Astrocyte (in vitro differentiated cells and primary cell): ENCODE measurements around the gene PAK2.

ENCODE experiments used
- EZH2 ChIP-seq: IDR thresholded peaks from 2 replicates; pipeline ENCODE4 v1.6.1; 2012; ENCODE audit warnings: mild to moderate bottlenecking, low read length, inconsistent platforms; ENCODE audit not compliant: insufficient read depth
- TF ChIP-seq, protein P1 (sequence below): IDR thresholded peaks from 2 replicates; pipeline ENCODE4 v1.5.1; 2011; ENCODE audit warnings: low read depth, mild to moderate bottlenecking, inconsistent platforms, low read length, moderate library complexity; ENCODE audit not compliant: insufficient read depth

DNA sequence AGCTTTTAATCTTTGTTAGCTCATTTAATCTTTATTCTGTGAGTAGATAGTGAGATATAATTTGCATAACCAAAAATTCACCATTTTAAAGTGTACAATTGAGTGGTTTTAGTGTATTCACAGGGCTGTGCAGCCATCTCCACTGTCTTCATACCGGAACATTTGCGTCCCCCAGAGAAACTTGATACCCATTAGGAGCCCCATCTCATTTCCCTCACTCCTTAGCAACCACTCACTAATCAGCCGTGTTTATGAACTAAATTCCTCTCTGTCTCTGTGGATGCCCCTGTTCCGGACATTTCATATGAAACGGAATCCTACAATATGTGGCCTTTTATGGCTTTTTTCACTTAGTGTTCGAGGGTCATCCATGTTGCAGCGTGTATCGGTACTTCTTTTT, 38.2 kb downstream of the PAK2 start:
- TF ChIP-seq, protein P1, sequence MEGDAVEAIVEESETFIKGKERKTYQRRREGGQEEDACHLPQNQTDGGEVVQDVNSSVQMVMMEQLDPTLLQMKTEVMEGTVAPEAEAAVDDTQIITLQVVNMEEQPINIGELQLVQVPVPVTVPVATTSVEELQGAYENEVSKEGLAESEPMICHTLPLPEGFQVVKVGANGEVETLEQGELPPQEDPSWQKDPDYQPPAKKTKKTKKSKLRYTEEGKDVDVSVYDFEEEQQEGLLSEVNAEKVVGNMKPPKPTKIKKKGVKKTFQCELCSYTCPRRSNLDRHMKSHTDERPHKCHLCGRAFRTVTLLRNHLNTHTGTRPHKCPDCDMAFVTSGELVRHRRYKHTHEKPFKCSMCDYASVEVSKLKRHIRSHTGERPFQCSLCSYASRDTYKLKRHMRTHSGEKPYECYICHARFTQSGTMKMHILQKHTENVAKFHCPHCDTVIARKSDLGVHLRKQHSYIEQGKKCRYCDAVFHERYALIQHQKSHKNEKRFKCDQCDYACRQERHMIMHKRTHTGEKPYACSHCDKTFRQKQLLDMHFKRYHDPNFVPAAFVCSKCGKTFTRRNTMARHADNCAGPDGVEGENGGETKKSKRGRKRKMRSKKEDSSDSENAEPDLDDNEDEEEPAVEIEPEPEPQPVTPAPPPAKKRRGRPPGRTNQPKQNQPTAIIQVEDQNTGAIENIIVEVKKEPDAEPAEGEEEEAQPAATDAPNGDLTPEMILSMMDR, result no peak
- no peak for TF ChIP-seq EZH2
